ENCODE data around the gene NRP1. TPM values are rescaled to one million over a fixed set of nuclear protein-coding genes. Genes with fewer than 3 reads are reported as not detected.

The NRP1 gene
- total RNA-seq, 4 donors from 2014 or later, result 47.1 to 286 (median 111) TPM

DNA sequence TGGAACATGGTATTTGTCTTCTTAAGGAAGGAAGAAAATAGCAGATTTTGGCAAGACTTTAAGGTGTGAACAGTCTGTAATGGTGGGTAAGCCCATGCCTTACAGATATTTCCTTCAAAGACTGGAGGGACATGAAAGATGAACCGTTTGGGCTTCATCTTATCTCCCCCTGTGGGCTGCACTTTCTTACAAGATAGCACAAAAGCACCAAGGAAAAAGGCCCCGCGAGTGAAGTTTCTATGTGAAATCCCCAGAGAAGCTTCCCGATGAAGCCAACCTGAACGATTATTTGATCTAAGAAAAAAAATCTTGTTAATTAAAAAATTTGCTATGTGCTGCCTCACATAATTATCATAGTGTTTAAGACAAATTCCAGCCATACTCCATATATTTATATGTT lies 91.5 kb downstream of the NRP1 start:
- Histone ChIP-seq H3K4me3 (no peak overlapping the region), H3K9me3 (no peaks in the 10 kb centered on the region), H3K36me3 (no peaks in the 10 kb centered on the region), H3K27ac (no peak overlapping the region), H3K27me3 (no peaks in the 10 kb centered on the region), H3K4me1 (no peaks in the 10 kb centered on the region)
- intact Hi-C loops (cut with DNase I; ENCODE audit: low total_unique reads), result no loop called here
- no peak for TF ChIP-seq POLR2A (IDR thresholded peaks at IDR 0.05)
- no peak for TF ChIP-seq CTCF (IDR thresholded peaks at IDR 0.05)
- no peak for DNase-seq

DNA sequence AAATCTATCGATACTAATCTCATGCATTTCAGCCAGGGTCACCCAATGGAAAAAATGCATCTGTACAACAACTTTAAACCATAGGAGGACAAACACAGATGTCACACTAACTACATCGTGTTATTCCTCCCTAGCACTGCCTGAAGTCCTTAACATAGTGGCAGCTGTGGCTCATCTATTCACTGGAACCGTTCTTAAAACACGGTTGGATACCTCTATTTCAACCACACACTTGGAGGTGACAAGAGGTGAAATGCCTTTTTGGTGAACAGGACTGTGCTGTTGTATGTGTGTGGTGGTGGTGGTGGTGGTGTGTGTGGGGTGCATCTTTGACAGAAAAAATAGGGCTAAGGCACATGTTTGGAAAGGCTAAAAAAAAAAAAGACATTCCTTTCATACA lies 93.1 kb downstream of the NRP1 start:
- H3K9me3 ChIP-seq, result no peaks in the 10 kb centered on the region
- no peaks in the 10 kb centered on the region for H3K36me3 ChIP-seq
- intact Hi-C loops (cut with DNase I; ENCODE audit: low total_unique reads), result no loop called here
- no peak overlapping the region for H3K4me3 ChIP-seq
- H3K27ac ChIP-seq, result peak overlapping the region in 1 of 2 donors; percentile 22
- no peaks in the 10 kb centered on the region for H3K4me1 ChIP-seq
- no peak for TF ChIP-seq CTCF (IDR thresholded peaks at IDR 0.05)
- no peak for TF ChIP-seq POLR2A (IDR thresholded peaks at IDR 0.05)
- H3K27me3 ChIP-seq, result no peaks in the 10 kb centered on the region
- DNase-seq, result no peak

- Histone ChIP-seq H3K27ac (peak overlapping the region in 1 of 2 donors; percentile 22), H3K27me3 (no peaks in the 10 kb centered on the region), H3K4me3 (no peak overlapping the region), H3K4me1 (no peaks in the 10 kb centered on the region), H3K36me3 (no peaks in the 10 kb centered on the region), H3K9me3 (no peaks in the 10 kb centered on the region)
- DNase-seq, result no peak
- intact Hi-C loops (cut with DNase I; ENCODE audit: low total_unique reads), result no loop called here
- TF ChIP-seq CTCF (IDR thresholded peaks at IDR 0.05) (no peak), POLR2A (IDR thresholded peaks at IDR 0.05) (no peak)
These were observed 93.5 kb downstream of the NRP1 start for GRCh38 chr10:33240931-33241330.

DNA sequence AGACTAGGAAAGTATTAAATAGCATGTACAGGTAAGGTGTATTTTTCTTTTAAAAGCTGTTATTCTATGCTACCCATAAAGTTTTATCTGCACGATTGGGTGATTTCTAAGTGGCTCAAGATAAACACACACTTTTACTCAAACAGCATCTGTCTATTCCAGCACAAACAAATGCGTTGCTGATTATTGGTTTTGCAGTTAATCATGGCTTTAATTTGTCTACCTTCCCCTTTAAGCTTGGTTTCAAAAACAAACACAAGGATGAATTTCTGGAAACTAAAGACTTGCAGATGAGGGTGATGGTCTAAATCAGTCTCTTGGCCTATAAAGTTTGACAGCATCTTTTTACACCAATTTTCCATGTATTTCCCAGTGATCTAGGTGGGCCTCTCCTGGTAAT lies 94.2 kb downstream of the NRP1 start:
- DNase-seq, result no peak
- no peaks in the 10 kb centered on the region for H3K27me3 ChIP-seq
- peaks cover 5 to 6% of the 10 kb centered on the region in 2 donors for H3K4me1 ChIP-seq
- no peaks in the 10 kb centered on the region for H3K36me3 ChIP-seq
- H3K9me3 ChIP-seq, result no peaks in the 10 kb centered on the region
- intact Hi-C loops (cut with DNase I; ENCODE audit: low total_unique reads), result no loop called here
- no peak for TF ChIP-seq POLR2A (IDR thresholded peaks at IDR 0.05)
- no peak for TF ChIP-seq CTCF (IDR thresholded peaks at IDR 0.05)
- no peak overlapping the region for H3K27ac ChIP-seq
- H3K4me3 ChIP-seq, result no peak overlapping the region

DNA sequence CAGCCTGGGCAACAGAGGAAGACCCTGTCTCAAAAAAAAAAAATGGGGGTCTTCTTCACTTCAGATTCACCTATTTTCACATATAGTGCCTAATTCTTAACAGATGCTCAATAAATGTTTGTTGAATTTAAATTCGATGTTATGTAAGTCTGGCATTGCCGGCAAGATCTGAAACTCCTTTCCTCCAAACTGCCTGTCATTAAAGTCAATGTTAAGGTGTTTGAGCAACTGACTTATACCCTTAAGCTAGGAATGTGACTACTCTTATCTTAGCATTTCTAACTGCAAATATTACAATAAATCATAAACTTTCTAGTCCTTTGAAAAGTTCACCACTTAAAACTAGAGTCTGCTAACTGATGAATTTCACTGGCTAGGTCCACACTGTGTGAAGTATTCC lies 95.2 kb downstream of the NRP1 start:
- Histone ChIP-seq H3K9me3 (no peaks in the 10 kb centered on the region), H3K4me3 (no peak overlapping the region), H3K4me1 (peaks cover 9 to 13% of the 10 kb centered on the region in 2 donors), H3K36me3 (no peaks in the 10 kb centered on the region), H3K27ac (no peak overlapping the region), H3K27me3 (no peaks in the 10 kb centered on the region)
- intact Hi-C loops (cut with DNase I; ENCODE audit: low total_unique reads), result no loop called here
- no peak for DNase-seq
- TF ChIP-seq POLR2A (IDR thresholded peaks at IDR 0.05) (no peak), CTCF (IDR thresholded peaks at IDR 0.05) (no peak)
